GM21528 (cell line): ENCODE results near the gene C16orf46.

ENCODE experiments used
- ATAC-seq: cut with Tn5 transposase; IDR thresholded peaks from one replicate; pipeline ENCODE4 v1.9.1; 2021; ENCODE audit warnings: mild to moderate bottlenecking, moderate library complexity; ENCODE audit not compliant: unreplicated experiment, low FRiP score

The C16orf46 gene

DNA sequence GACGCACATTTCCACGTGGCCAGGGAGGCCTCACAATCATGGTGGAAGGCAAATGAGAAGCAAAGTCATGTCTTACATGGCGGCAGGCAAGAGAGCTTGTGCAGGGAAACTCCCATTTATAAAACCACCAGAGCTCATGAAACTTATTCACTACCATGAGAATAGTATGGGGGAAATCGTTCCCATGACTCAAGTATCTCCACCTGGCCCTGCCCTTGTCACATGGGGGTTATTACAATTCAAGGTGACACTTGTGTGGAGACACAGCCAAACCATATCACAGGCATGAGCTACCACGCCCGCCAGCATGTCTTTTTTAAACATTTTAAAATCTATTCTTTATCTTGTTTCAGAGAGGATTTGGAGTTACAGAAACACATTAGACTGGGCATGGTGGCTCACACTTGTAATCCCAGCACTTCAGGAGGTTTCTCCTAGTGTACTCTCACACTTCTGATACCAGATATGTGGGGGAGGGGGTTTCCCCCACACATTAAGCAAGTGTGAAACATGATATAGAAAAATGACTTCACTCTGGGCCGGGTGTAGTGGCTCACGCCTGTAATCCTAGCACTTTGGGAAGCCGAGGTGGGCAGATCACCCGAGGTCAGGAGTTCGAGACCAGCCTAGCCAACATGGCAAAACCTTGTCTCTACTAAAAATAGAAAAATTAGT, 47.0 kb downstream of the C16orf46 start:
- no peak for ATAC-seq

- no peak for ATAC-seq
These were observed 50.6 kb downstream of the C16orf46 start for GRCh38 chr16:81026429-81026828.

DNA sequence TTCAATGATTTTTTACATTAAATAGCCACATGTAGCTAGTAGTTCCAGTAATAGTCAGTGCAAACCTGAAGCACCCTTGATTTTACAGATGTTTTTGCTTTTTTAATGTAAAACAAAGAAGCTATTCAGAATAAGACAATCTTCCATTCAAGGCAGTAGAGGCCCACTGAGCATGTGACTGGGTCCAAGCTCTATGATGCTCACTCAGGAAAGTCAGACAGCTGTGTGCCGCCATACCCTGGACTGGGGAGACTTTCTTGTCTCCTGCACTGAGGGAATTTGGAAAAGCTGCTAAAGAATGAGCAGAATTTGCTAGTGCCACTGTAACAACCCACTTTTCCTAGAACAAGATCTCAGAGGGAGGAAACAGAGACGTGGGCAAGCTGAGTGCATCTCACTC, 58.5 kb downstream of the C16orf46 start:
- no peak for ATAC-seq

GRCh38 chr16:81014672-81015071, 62.4 kb downstream of the C16orf46 start:
- no peak for ATAC-seq

DNA sequence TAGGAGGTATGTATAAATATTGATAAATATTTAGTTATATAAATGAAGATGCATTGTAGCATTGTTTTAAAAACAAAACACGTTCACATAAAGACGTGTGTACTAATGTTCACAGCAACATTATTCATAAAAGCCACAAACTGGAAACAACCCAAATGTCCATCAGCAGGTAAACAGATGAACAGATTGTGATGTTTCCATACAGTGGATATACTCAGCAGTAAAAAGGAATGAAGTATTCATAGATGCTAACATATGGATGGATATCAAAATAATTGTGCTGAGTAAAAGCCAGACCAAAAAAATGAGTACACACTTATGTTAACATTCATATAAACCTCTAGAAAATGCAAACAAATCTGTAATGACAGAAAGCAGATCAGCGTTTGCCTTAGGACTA, 64.1 kb downstream of the C16orf46 start:
- ATAC-seq, result no peak
